ENCODE results near the gene TRAPPC3. TPM values are rescaled to one million over a fixed set of nuclear protein-coding genes. Genes with fewer than 3 reads are reported as not detected.

TRAPPC3 gene
- total RNA-seq, 1 donor, result 111 TPM

DNA sequence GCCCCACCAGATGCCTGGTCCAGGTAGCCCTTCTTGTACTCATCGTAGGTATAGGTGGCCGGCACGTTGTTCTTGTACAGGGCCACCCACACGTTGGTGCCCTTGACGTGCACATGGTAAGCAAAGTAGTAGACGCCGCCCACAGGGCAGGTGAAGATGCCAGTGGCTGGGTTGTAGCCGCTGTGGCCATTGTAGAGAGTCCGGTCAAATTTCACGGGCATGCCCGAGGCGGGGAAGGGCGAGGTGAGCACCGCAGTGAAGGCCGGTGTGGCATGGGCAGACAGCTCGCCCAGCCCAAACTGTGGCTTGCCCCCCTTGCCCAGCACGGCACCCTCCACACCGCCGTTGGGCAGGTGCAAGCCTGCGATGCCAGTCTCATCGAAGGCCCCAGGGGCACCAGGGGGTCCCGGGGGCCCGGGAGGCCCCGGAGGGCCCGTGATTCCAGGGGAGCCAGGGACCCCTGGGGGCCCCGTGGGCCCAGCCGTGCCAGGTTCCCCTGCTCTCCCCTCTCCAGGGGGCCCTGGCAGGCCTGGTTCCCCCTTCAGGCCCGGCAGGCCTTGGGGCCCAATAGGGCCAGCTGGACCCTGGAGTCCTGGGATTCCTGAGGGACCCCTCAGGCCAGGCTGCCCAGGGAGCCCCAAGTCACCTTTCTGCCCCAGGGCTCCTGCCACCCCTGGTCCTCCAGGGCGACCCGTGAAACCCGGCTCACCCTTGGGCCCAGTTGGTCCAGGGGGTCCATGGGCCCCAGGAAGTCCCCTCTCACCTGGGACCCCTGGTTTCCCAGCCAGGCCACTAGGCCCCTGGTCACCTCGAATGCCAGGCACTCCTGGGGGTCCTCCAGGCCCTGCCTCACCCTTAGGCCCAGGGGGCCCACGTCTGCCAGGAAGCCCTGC is 51.3 kb downstream of the TRAPPC3 start:
- Histone ChIP-seq H3K79me2 (ENCODE audit: insufficient read depth, low read length) (peaks cover 3% of the 10 kb centered on the region), H3K27ac (ENCODE audit: low read depth, low read length) (no peak overlapping the region), H3K4me2 (ENCODE audit: insufficient read depth, low read length) (no peak overlapping the region), H3K27me3 (ENCODE audit: insufficient read depth, low read length) (no peaks in the 10 kb centered on the region), H3K4me3 (ENCODE audit: insufficient read depth, low read length) (no peak overlapping the region), H3K36me3 (ENCODE audit: insufficient read depth, low read length) (peaks cover 24% of the 10 kb centered on the region), H2AFZ (ENCODE audit: low read length) (no peak overlapping the region), H3K9me3 (ENCODE audit: low read depth, low read length) (no peaks in the 10 kb centered on the region), H3K4me1 (ENCODE audit: insufficient read depth, low read length) (peaks cover 10% of the 10 kb centered on the region), H4K20me1 (ENCODE audit: insufficient read depth, low read length) (peaks cover 5% of the 10 kb centered on the region)
- DNase-seq (ENCODE audit: insufficient read length, low spot score, missing footprints), result peak; percentile 51
- TF ChIP-seq, protein P1, sequence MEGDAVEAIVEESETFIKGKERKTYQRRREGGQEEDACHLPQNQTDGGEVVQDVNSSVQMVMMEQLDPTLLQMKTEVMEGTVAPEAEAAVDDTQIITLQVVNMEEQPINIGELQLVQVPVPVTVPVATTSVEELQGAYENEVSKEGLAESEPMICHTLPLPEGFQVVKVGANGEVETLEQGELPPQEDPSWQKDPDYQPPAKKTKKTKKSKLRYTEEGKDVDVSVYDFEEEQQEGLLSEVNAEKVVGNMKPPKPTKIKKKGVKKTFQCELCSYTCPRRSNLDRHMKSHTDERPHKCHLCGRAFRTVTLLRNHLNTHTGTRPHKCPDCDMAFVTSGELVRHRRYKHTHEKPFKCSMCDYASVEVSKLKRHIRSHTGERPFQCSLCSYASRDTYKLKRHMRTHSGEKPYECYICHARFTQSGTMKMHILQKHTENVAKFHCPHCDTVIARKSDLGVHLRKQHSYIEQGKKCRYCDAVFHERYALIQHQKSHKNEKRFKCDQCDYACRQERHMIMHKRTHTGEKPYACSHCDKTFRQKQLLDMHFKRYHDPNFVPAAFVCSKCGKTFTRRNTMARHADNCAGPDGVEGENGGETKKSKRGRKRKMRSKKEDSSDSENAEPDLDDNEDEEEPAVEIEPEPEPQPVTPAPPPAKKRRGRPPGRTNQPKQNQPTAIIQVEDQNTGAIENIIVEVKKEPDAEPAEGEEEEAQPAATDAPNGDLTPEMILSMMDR (IDR thresholded peaks at IDR 0.05; ENCODE audit: extremely low read depth, low read depth, low read length), result no peak

DNA sequence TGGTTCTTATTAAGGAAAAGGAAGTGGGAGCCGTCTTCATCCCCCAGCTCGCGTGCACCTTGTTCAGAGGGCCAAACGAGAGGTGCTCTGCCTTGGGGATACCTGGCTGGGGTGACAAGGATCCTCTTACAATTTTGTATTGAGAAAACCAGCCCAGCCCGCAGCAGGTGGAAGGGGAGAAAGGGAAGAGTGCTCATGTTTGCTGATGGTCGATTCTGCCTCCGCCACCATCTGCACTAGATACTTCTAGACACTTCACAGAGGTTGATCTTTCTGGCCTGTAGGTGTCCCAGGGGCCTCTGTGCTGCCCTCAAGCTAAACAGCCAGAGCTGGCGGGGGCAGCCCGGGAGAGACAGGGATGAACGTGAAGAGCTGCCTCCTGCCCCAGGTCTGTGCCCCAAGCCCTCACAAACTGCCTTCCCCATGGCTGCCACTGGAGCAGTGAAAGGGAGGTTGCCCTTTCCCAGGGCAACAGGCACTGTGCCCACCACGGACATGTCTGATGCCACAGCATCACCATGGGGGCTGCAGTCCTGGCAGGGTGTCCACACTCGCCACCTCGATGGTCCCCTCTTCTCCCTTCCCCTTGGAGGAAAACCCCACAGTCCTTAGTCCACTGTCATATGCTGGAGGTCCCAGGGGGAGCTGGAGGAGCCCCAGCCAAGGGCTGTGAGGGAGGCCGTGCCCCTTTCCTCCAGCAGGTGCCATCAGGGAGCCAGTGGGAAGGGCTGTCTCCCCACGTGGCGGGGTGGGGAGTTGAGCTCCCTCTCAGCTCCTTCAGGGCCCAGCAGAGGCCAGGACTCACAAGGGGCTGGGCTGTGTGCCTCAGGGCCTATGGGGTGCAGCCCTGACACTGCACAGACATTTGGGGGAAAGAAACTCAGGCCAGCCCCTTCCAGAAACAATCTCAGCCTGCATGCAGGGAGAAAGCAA is 52.5 kb downstream of the TRAPPC3 start:
- H3K27ac ChIP-seq (ENCODE audit: low read depth, low read length), result no peak overlapping the region
- TF ChIP-seq, protein P1 (IDR thresholded peaks at IDR 0.05; ENCODE audit: extremely low read depth, low read depth, low read length), result peak; percentile 41
- H4K20me1 ChIP-seq (ENCODE audit: insufficient read depth, low read length), result peaks cover 5% of the 10 kb centered on the region
- no peaks in the 10 kb centered on the region for H3K27me3 ChIP-seq (ENCODE audit: insufficient read depth, low read length)
- no peak overlapping the region for H2AFZ ChIP-seq (ENCODE audit: low read length)
- H3K4me1 ChIP-seq (ENCODE audit: insufficient read depth, low read length), result peaks cover 10% of the 10 kb centered on the region
- H3K4me3 ChIP-seq (ENCODE audit: insufficient read depth, low read length), result no peak overlapping the region
- no peak overlapping the region for H3K4me2 ChIP-seq (ENCODE audit: insufficient read depth, low read length)
- H3K36me3 ChIP-seq (ENCODE audit: insufficient read depth, low read length), result peaks cover 35% of the 10 kb centered on the region
- peak; percentile 87 for DNase-seq (ENCODE audit: insufficient read length, low spot score, missing footprints)
- peaks cover 13% of the 10 kb centered on the region for H3K79me2 ChIP-seq (ENCODE audit: insufficient read depth, low read length)
- no peaks in the 10 kb centered on the region for H3K9me3 ChIP-seq (ENCODE audit: low read depth, low read length)

DNA sequence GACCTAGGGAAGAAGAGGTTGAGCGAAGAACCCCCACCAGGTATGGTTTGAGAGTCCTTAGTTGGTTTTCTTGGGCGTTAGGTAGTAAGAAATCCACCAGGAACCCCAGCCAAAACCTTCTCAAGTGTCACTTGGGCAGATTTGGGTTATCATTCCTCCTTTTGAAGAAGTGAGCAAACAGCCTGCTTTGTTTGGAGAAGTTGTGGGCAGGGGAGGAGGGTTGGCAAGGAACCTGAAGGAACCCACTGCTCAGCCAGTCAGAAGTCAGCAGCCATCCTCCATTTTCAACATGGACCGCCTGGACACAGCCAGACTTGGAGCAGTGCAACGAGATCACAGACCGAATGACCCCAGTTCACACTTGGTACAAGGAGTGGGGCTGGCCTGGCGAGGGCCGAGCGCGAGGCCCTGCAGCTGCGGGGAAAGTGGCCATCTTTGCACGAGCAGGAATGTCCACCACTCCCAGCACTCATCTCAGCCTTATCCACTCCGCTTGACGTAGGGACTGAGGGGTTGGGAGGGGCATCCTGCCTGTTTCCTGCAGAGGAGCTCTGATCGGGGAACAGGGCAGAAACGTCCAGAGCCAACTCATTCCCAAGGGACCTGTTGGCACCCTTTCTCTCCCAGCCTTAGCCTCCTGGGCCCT is 53.4 kb downstream of the TRAPPC3 start:
- Histone ChIP-seq H3K27me3 (ENCODE audit: insufficient read depth, low read length) (no peaks in the 10 kb centered on the region), H3K79me2 (ENCODE audit: insufficient read depth, low read length) (peaks cover 22% of the 10 kb centered on the region), H3K4me2 (ENCODE audit: insufficient read depth, low read length) (no peak overlapping the region), H3K4me3 (ENCODE audit: insufficient read depth, low read length) (no peak overlapping the region), H3K36me3 (ENCODE audit: insufficient read depth, low read length) (peaks cover 44% of the 10 kb centered on the region), H2AFZ (ENCODE audit: low read length) (no peak overlapping the region), H3K27ac (ENCODE audit: low read depth, low read length) (no peak overlapping the region), H3K9me3 (ENCODE audit: low read depth, low read length) (no peaks in the 10 kb centered on the region), H4K20me1 (ENCODE audit: insufficient read depth, low read length) (peaks cover 5% of the 10 kb centered on the region), H3K4me1 (ENCODE audit: insufficient read depth, low read length) (peaks cover 10% of the 10 kb centered on the region)
- TF ChIP-seq, protein P1 (IDR thresholded peaks at IDR 0.05; ENCODE audit: extremely low read depth, low read depth, low read length), result no peak
- DNase-seq (ENCODE audit: insufficient read length, low spot score, missing footprints), result peak; percentile 51
